GM10266 (cell line): ENCODE results near the gene ARL8B.
A peak's percentile ranks its signal among the peaks of the same experiment; 100 is the strongest.

Source experiments
- DNase-seq: peaks from one replicate; pipeline ENCODE4 v3.0.0; 2012; ENCODE audit errors: extremely low spot score
- CTCF ChIP-seq: IDR thresholded peaks from 2 replicates; pipeline ENCODE4 v1.5.1; 2012; ENCODE audit warnings: mild to moderate bottlenecking, low read depth; ENCODE audit not compliant: control insufficient read depth, insufficient read depth; ENCODE audit errors: missing control alignments

The ARL8B gene

GRCh38 chr3:5188419-5189221, 66.5 kb downstream of the ARL8B start:
- peak; percentile 35 for DNase-seq
- TF ChIP-seq CTCF: no peak

GRCh38 chr3:5190147-5190791, 68.2 kb downstream of the ARL8B start:
- TF ChIP-seq CTCF: no peak
- no peak for DNase-seq

GRCh38 chr3:5191555-5192304, 69.6 kb downstream of the ARL8B start:
- TF ChIP-seq CTCF: no peak
- DNase-seq: no peak

GRCh38 chr3:5192571-5193365, 70.7 kb downstream of the ARL8B start:
- TF ChIP-seq CTCF: no peak

GRCh38 chr3:5194341-5194740, 72.2 kb downstream of the ARL8B start:
- TF ChIP-seq CTCF: no peak
- no peak for DNase-seq

More at GRCh38 chr3:5192571-5193365, 70.7 kb downstream of the ARL8B start:
- DNase-seq: no peak

GRCh38 chr3:5194801-5195509, 72.9 kb downstream of the ARL8B start:
- TF ChIP-seq CTCF: no peak
- peak; percentile 28 for DNase-seq
